ENCODE measurements around the gene RBMS1.

RBMS1 gene

GRCh38 chr2:160418853-160419252 lies 74.8 kb downstream of the RBMS1 start:
- no peak overlapping the region for H2AFZ ChIP-seq (ENCODE audit: low read length)
- H3K4ac ChIP-seq (ENCODE audit: low read length) = no peak overlapping the region
- H3K27ac ChIP-seq (replicated peaks; ENCODE audit: low read length) = no peak overlapping the region
- H3K36me3 ChIP-seq (replicated peaks in 1 of 2; ENCODE audit: control insufficient read depth in 2 of 2, insufficient read depth in 2 of 2, low read length in 2 of 2) = no peaks in the 10 kb centered on the region
- no peak overlapping the region for H4K91ac ChIP-seq (ENCODE audit: low read depth, low read length, poor library complexity)
- no peak overlapping the region for H3K9ac ChIP-seq (ENCODE audit: low read depth, low read length, poor library complexity)
- H2BK120ac ChIP-seq (ENCODE audit: low read depth, low read length) = no peak overlapping the region
- H3K14ac ChIP-seq (ENCODE audit: low read length) = no peak overlapping the region
- no peak overlapping the region for H2BK15ac ChIP-seq (ENCODE audit: low read length)
- no peak overlapping the region for H2BK5ac ChIP-seq (ENCODE audit: low read length)
- H3K27me3 ChIP-seq (ENCODE audit: control insufficient read depth in 3 of 3, insufficient read depth in 3 of 3, low read depth in 1 of 3, low read length in 3 of 3) = no peaks in the 10 kb centered on the region
- peaks cover 2 to 10% of the 10 kb centered on the region in 2 donors for H3K4me1 ChIP-seq (ENCODE audit: control insufficient read depth in 2 of 2, insufficient read depth in 1 of 2, low read depth in 1 of 2, low read length in 2 of 2)
- no peak overlapping the region for H3K4me2 ChIP-seq (ENCODE audit: insufficient read depth, low read length, poor library complexity, severe bottlenecking)
- DNase-seq (ENCODE audit: low spot score) = no peak
- H3K4me3 ChIP-seq (ENCODE audit: low read length in 2 of 2) = no peak overlapping the region
- H3K23ac ChIP-seq (ENCODE audit: low read depth, low read length, poor library complexity) = no peak overlapping the region
- no peak overlapping the region for H4K8ac ChIP-seq (ENCODE audit: low read depth, low read length)
- no peaks in the 10 kb centered on the region for H3K9me3 ChIP-seq (replicated peaks in 1 of 2; ENCODE audit: control insufficient read depth in 2 of 2, insufficient read depth in 1 of 2, low read depth in 1 of 2, low read length in 2 of 2)
- no peak overlapping the region for H3K18ac ChIP-seq (ENCODE audit: low read length)
- H2AK5ac ChIP-seq (ENCODE audit: low read depth, low read length) = no peak overlapping the region
- no peak overlapping the region for H2BK12ac ChIP-seq (ENCODE audit: low read length)
- H3K79me1 ChIP-seq (ENCODE audit: low read depth, low read length) = no peaks in the 10 kb centered on the region
- no CpG with 5 or more reads among the region's 1 CpG for WGBS, 2 donors (ENCODE audit: extremely low coverage in 2 of 2, insufficient read length in 2 of 2, insufficient replicate concordance in 1 of 2)

GRCh38 chr2:160418398-160418765 lies 75.2 kb downstream of the RBMS1 start:
- no peak for DNase-seq (ENCODE audit: low spot score)
- no peak overlapping the region for H3K23ac ChIP-seq (ENCODE audit: low read depth, low read length, poor library complexity)
- H3K4me3 ChIP-seq (ENCODE audit: low read length in 2 of 2) = no peak overlapping the region
- no peak overlapping the region for H4K8ac ChIP-seq (ENCODE audit: low read depth, low read length)
- no peak overlapping the region for H2BK120ac ChIP-seq (ENCODE audit: low read depth, low read length)
- no peak overlapping the region for H3K18ac ChIP-seq (ENCODE audit: low read length)
- H3K4ac ChIP-seq (ENCODE audit: low read length) = no peak overlapping the region
- no peaks in the 10 kb centered on the region for H3K36me3 ChIP-seq (replicated peaks in 1 of 2; ENCODE audit: control insufficient read depth in 2 of 2, insufficient read depth in 2 of 2, low read length in 2 of 2)
- no peak overlapping the region for H2BK15ac ChIP-seq (ENCODE audit: low read length)
- H2BK5ac ChIP-seq (ENCODE audit: low read length) = no peak overlapping the region
- no peaks in the 10 kb centered on the region for H3K9me3 ChIP-seq (replicated peaks in 1 of 2; ENCODE audit: control insufficient read depth in 2 of 2, insufficient read depth in 1 of 2, low read depth in 1 of 2, low read length in 2 of 2)
- H4K91ac ChIP-seq (ENCODE audit: low read depth, low read length, poor library complexity) = no peak overlapping the region
- no peaks in the 10 kb centered on the region for H3K79me1 ChIP-seq (ENCODE audit: low read depth, low read length)
- WGBS, 2 donors (ENCODE audit: extremely low coverage in 2 of 2, insufficient read length in 2 of 2, insufficient replicate concordance in 1 of 2) = no CpG with 5 or more reads among the region's 1 CpG
- no peak overlapping the region for H3K27ac ChIP-seq (replicated peaks; ENCODE audit: low read length)
- H3K9ac ChIP-seq (ENCODE audit: low read depth, low read length, poor library complexity) = no peak overlapping the region
- H3K4me2 ChIP-seq (ENCODE audit: insufficient read depth, low read length, poor library complexity, severe bottlenecking) = no peak overlapping the region
- H2AFZ ChIP-seq (ENCODE audit: low read length) = no peak overlapping the region
- no peak overlapping the region for H2AK5ac ChIP-seq (ENCODE audit: low read depth, low read length)
- H2BK12ac ChIP-seq (ENCODE audit: low read length) = no peak overlapping the region
- no peak overlapping the region for H3K14ac ChIP-seq (ENCODE audit: low read length)
- peaks cover 2 to 10% of the 10 kb centered on the region in 2 donors for H3K4me1 ChIP-seq (ENCODE audit: control insufficient read depth in 2 of 2, insufficient read depth in 1 of 2, low read depth in 1 of 2, low read length in 2 of 2)
- H3K27me3 ChIP-seq (ENCODE audit: control insufficient read depth in 3 of 3, insufficient read depth in 3 of 3, low read depth in 1 of 3, low read length in 3 of 3) = no peaks in the 10 kb centered on the region

- no peak overlapping the region for H3K14ac ChIP-seq (ENCODE audit: low read length)
- no peak overlapping the region for H2BK5ac ChIP-seq (ENCODE audit: low read length)
- H2BK15ac ChIP-seq (ENCODE audit: low read length) = no peak overlapping the region
- no peak overlapping the region for H2BK120ac ChIP-seq (ENCODE audit: low read depth, low read length)
- no peaks in the 10 kb centered on the region for H3K79me1 ChIP-seq (ENCODE audit: low read depth, low read length)
- H3K27me3 ChIP-seq (ENCODE audit: control insufficient read depth in 3 of 3, insufficient read depth in 3 of 3, low read depth in 1 of 3, low read length in 3 of 3) = no peaks in the 10 kb centered on the region
- H2AK5ac ChIP-seq (ENCODE audit: low read depth, low read length) = no peak overlapping the region
- H2BK12ac ChIP-seq (ENCODE audit: low read length) = no peak overlapping the region
- no peak for DNase-seq (ENCODE audit: low spot score)
- no peak overlapping the region for H4K8ac ChIP-seq (ENCODE audit: low read depth, low read length)
- H3K4me3 ChIP-seq (ENCODE audit: low read length in 2 of 2) = no peak overlapping the region
- WGBS, 2 donors (ENCODE audit: extremely low coverage in 2 of 2, insufficient read length in 2 of 2, insufficient replicate concordance in 1 of 2) = no CpG with 5 or more reads among the region's 6 CpGs
- H4K91ac ChIP-seq (ENCODE audit: low read depth, low read length, poor library complexity) = no peak overlapping the region
- no peaks in the 10 kb centered on the region for H3K36me3 ChIP-seq (replicated peaks in 1 of 2; ENCODE audit: control insufficient read depth in 2 of 2, insufficient read depth in 2 of 2, low read length in 2 of 2)
- peaks cover 2 to 10% of the 10 kb centered on the region in 2 donors for H3K4me1 ChIP-seq (ENCODE audit: control insufficient read depth in 2 of 2, insufficient read depth in 1 of 2, low read depth in 1 of 2, low read length in 2 of 2)
- H3K4me2 ChIP-seq (ENCODE audit: insufficient read depth, low read length, poor library complexity, severe bottlenecking) = no peak overlapping the region
- H3K4ac ChIP-seq (ENCODE audit: low read length) = no peak overlapping the region
- H2AFZ ChIP-seq (ENCODE audit: low read length) = no peak overlapping the region
- no peak overlapping the region for H3K9ac ChIP-seq (ENCODE audit: low read depth, low read length, poor library complexity)
- H3K9me3 ChIP-seq (replicated peaks in 1 of 2; ENCODE audit: control insufficient read depth in 2 of 2, insufficient read depth in 1 of 2, low read depth in 1 of 2, low read length in 2 of 2) = no peaks in the 10 kb centered on the region
- no peak overlapping the region for H3K23ac ChIP-seq (ENCODE audit: low read depth, low read length, poor library complexity)
- no peak overlapping the region for H3K27ac ChIP-seq (replicated peaks; ENCODE audit: low read length)
- no peak overlapping the region for H3K18ac ChIP-seq (ENCODE audit: low read length)
Measured at GRCh38 chr2:160417745-160418397, 75.7 kb downstream of the RBMS1 start.

- H2BK120ac ChIP-seq (ENCODE audit: low read depth, low read length) = no peak overlapping the region
- no peaks in the 10 kb centered on the region for H3K27me3 ChIP-seq (ENCODE audit: control insufficient read depth in 3 of 3, insufficient read depth in 3 of 3, low read depth in 1 of 3, low read length in 3 of 3)
- no peaks in the 10 kb centered on the region for H3K79me1 ChIP-seq (ENCODE audit: low read depth, low read length)
- DNase-seq (ENCODE audit: low spot score) = no peak
- no peaks in the 10 kb centered on the region for H3K9me3 ChIP-seq (replicated peaks in 1 of 2; ENCODE audit: control insufficient read depth in 2 of 2, insufficient read depth in 1 of 2, low read depth in 1 of 2, low read length in 2 of 2)
- no peak overlapping the region for H3K27ac ChIP-seq (replicated peaks; ENCODE audit: low read length)
- H3K18ac ChIP-seq (ENCODE audit: low read length) = no peak overlapping the region
- H4K91ac ChIP-seq (ENCODE audit: low read depth, low read length, poor library complexity) = no peak overlapping the region
- WGBS, 2 donors (ENCODE audit: extremely low coverage in 2 of 2, insufficient read length in 2 of 2, insufficient replicate concordance in 1 of 2) = no CpG with 5 or more reads among the region's 2 CpGs
- no peak overlapping the region for H2BK12ac ChIP-seq (ENCODE audit: low read length)
- H2BK5ac ChIP-seq (ENCODE audit: low read length) = no peak overlapping the region
- no peak overlapping the region for H2AFZ ChIP-seq (ENCODE audit: low read length)
- no peak overlapping the region for H3K4me3 ChIP-seq (ENCODE audit: low read length in 2 of 2)
- no peak overlapping the region for H3K9ac ChIP-seq (ENCODE audit: low read depth, low read length, poor library complexity)
- no peak overlapping the region for H2BK15ac ChIP-seq (ENCODE audit: low read length)
- no peak overlapping the region for H3K4ac ChIP-seq (ENCODE audit: low read length)
- H3K4me2 ChIP-seq (ENCODE audit: insufficient read depth, low read length, poor library complexity, severe bottlenecking) = no peak overlapping the region
- peaks cover 5 to 12% of the 10 kb centered on the region in 2 donors for H3K4me1 ChIP-seq (ENCODE audit: control insufficient read depth in 2 of 2, insufficient read depth in 1 of 2, low read depth in 1 of 2, low read length in 2 of 2)
- no peak overlapping the region for H2AK5ac ChIP-seq (ENCODE audit: low read depth, low read length)
- H4K8ac ChIP-seq (ENCODE audit: low read depth, low read length) = no peak overlapping the region
- no peak overlapping the region for H3K23ac ChIP-seq (ENCODE audit: low read depth, low read length, poor library complexity)
- H3K14ac ChIP-seq (ENCODE audit: low read length) = no peak overlapping the region
- no peaks in the 10 kb centered on the region for H3K36me3 ChIP-seq (replicated peaks in 1 of 2; ENCODE audit: control insufficient read depth in 2 of 2, insufficient read depth in 2 of 2, low read length in 2 of 2)
Measured at GRCh38 chr2:160415991-160416390, 77.6 kb downstream of the RBMS1 start.
